MCF 10A (cell line): ENCODE measurements around the gene ACTR6. TPM values are rescaled to one million over a fixed set of nuclear protein-coding genes. Genes with fewer than 3 reads are reported as not detected.

Experiments
- BruUV-seq: library from RNA; stranded (reverse); fragments of 400-500 nt; replicated peaks from 2 replicates; lab custom pipeline; 2021; lab: Mats Ljungman, UMichigan
- CTCF ChIA-PET: fragments of 300-600 bp; sonication (Branson Sonifier 250); formaldehyde crosslinking; extraction: SDS; loops from one replicate; lab custom pipeline; 2021; ENCODE audit warnings: antibody characterized with exemption, inconsistent platforms; lab: Yijun Ruan, JAX
- POLR2A ChIA-PET: fragments of 300-600, 350-650 bp; sonication (Branson Sonifier 250); formaldehyde crosslinking; extraction: SDS; loops from one replicate; lab custom pipeline; 2020; ENCODE audit warnings: antibody characterized with exemption, inconsistent platforms; lab: Yijun Ruan, JAX
- DNase-seq: peaks from one replicate; pipeline ENCODE4 v3.0.0-alpha.2; 2018; ENCODE audit not compliant: unreplicated experiment
- H3K27ac Mint-ChIP-seq: one replicate; pipeline ENCODE4 v1.8.0; 2022; ENCODE audit warnings: mild to moderate bottlenecking, low read depth, mixed read lengths; ENCODE audit not compliant: unreplicated experiment
- H3K27me3 Mint-ChIP-seq: one replicate; pipeline ENCODE4 v1.8.0; 2022; ENCODE audit warnings: mixed read lengths; ENCODE audit not compliant: insufficient read depth, unreplicated experiment
- H3K36me3 Mint-ChIP-seq: one replicate; pipeline ENCODE4 v1.8.0; 2022; ENCODE audit warnings: mild to moderate bottlenecking, moderate library complexity, mixed read lengths; ENCODE audit not compliant: insufficient read depth, unreplicated experiment
- H3K4me1 Mint-ChIP-seq: one replicate; pipeline ENCODE4 v1.8.0; 2022; ENCODE audit warnings: mixed read lengths; ENCODE audit not compliant: insufficient read depth, unreplicated experiment
- H3K4me3 Mint-ChIP-seq: one replicate; pipeline ENCODE4 v1.8.0; 2022; ENCODE audit warnings: mild to moderate bottlenecking, moderate library complexity, mixed read lengths; ENCODE audit not compliant: unreplicated experiment
- H3K9me3 Mint-ChIP-seq: one replicate; pipeline ENCODE4 v1.8.0; 2022; ENCODE audit warnings: mixed read lengths; ENCODE audit not compliant: unreplicated experiment
- intact Hi-C: fragments of 100-400 bp; cut with micrococcal nuclease; formaldehyde crosslinking; loops from 2 replicates; pipeline ENCODE4 v1.14.1; 2022
- microRNA-seq: library from miRNA; unstranded; fragments of <30 nt; microRNA quantifications from one replicate; pipeline ENCODE4 v1.2.0, GENCODE V29; 2022
- total RNA-seq: library from RNA; stranded (reverse); gene quantifications from 2 replicates; pipeline ENCODE4 v1.2.3, GENCODE V29; 2022
- TF ChIP-seq, protein P1 (sequence below): fragments of 200-600 bp; IDR thresholded peaks from one replicate; pipeline ENCODE4 v1.8.0; 2022; ENCODE audit warnings: antibody characterized with exemption, mild to moderate bottlenecking; ENCODE audit not compliant: unreplicated experiment

The ACTR6 gene
- total RNA-seq, 1 experiment from 2014 or later, result 26.4 TPM

DNA sequence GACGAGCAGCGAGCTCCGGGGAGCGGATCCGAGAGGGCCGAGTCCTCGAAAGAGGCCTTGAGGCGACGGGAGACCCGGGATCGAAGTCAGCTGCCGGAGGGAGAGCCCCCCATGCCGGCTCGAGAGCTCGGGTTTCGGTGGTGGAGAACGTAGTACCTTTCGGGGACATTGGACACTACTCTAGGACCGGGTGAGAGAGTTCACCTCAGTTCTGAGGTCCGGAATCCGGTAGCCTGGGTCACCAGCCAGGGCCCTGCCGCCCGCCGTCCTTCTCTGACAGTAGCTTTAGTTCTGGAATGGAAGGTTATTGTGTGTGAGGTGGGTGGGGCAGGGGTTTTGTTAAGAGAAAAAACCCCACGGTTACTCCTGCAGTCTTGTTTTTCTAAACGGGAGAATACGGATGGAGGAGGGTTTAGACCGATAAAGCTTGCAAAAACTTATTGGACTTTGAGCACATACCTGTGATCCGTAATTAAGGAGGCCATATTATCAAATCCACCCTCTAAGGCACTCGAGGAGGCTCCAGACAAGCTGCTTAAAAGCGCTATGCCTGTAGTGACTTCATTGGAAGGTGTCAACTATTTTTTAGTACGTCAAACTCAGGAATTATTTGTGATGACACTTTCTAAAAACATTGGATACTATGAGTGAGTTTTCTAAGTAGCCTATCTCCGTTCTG, 67.1 kb downstream of the ACTR6 start:
- no TSS peak for BruUV-seq
- H3K27ac Mint-ChIP-seq, result peak overlapping the region; percentile 99
- H3K27me3 Mint-ChIP-seq, result no peaks in the 10 kb centered on the region
- peak; percentile 40 for DNase-seq
- POLR2A ChIA-PET, result interaction anchor here (0.9 to 3.6 kb wide), 15 partner anchors 11 to 1674 kb away, joined by 3 to 21 read pairs (median 5); partner anchors contain the start of genes ACTR6 and SLC25A3
- peak overlapping the region; percentile 99 for H3K4me3 Mint-ChIP-seq
- H3K4me1 Mint-ChIP-seq, result peaks cover 13% of the 10 kb centered on the region
- CTCF ChIA-PET, result interaction anchor here (0.5 to 1.7 kb wide), 3 partner anchors 33 to 356 kb away, joined by 3 to 7 read pairs (median 3); no protein-coding TSS in a partner anchor
- no peaks in the 10 kb centered on the region for H3K9me3 Mint-ChIP-seq
- intact Hi-C loops, result loop anchor here (1.0 kb wide), 1 partner anchor 309 kb away; no protein-coding TSS in a partner anchor
- no peaks in the 10 kb centered on the region for H3K36me3 Mint-ChIP-seq
- TF ChIP-seq, protein P1, sequence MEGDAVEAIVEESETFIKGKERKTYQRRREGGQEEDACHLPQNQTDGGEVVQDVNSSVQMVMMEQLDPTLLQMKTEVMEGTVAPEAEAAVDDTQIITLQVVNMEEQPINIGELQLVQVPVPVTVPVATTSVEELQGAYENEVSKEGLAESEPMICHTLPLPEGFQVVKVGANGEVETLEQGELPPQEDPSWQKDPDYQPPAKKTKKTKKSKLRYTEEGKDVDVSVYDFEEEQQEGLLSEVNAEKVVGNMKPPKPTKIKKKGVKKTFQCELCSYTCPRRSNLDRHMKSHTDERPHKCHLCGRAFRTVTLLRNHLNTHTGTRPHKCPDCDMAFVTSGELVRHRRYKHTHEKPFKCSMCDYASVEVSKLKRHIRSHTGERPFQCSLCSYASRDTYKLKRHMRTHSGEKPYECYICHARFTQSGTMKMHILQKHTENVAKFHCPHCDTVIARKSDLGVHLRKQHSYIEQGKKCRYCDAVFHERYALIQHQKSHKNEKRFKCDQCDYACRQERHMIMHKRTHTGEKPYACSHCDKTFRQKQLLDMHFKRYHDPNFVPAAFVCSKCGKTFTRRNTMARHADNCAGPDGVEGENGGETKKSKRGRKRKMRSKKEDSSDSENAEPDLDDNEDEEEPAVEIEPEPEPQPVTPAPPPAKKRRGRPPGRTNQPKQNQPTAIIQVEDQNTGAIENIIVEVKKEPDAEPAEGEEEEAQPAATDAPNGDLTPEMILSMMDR, result no peak

DNA sequence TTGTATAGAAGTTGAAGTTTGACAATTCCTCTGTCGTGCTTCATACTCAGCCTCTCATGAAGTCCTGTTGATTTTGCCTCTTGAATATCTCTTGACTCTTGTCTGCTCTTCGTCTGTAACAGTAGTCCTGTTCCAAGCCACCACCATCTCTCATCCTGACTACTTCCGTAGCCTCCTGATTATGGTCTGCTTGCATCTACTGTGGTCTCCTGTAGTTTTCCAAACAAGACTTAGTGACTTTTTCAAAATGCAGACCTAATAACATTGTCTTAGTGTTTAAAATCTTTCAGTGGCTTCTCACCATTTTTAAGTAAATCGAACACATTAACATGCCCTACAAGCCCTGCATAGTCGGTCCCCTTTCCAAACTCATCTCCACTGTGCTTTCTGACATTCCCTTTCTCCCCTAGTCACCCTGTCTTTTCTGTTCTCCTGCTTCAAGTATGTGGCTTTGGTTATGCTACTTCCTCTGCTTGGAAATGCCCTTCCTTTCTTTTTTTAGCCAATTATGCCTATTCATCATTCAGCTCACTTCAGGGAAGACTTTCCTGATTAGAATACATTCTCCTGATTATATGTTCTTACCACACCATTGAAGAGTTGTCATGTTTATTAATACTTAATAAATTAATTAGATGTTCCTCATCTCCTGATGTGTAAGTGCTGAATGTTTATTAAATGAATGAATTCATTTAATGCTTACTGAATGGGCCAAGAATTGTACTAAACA, 68.4 kb downstream of the ACTR6 start:
- ChIA-PET POLR2A (interaction anchor here (0.6 to 3.3 kb wide), 7 partner anchors 9 to 284 kb away, joined by 3 to 21 read pairs (median 10); partner anchors contain the start of genes ACTR6 and ANKS1B), CTCF (interaction anchor here (0.6 to 1.0 kb wide), 3 partner anchors 10 to 140 kb away, joined by 3 read pairs; no protein-coding TSS in a partner anchor)
- intact Hi-C loops, result no loop called here
- no peaks in the 10 kb centered on the region for H3K36me3 Mint-ChIP-seq
- peaks cover 22% of the 10 kb centered on the region for H3K4me1 Mint-ChIP-seq
- DNase-seq, result peak; percentile 8
- H3K4me3 Mint-ChIP-seq, result peak overlapping the region; percentile 99
- TF ChIP-seq, protein P1, result no peak
- no peaks in the 10 kb centered on the region for H3K9me3 Mint-ChIP-seq
- no peaks in the 10 kb centered on the region for H3K27me3 Mint-ChIP-seq
- no TSS peak for BruUV-seq
- peak overlapping the region; percentile 99 for H3K27ac Mint-ChIP-seq

DNA sequence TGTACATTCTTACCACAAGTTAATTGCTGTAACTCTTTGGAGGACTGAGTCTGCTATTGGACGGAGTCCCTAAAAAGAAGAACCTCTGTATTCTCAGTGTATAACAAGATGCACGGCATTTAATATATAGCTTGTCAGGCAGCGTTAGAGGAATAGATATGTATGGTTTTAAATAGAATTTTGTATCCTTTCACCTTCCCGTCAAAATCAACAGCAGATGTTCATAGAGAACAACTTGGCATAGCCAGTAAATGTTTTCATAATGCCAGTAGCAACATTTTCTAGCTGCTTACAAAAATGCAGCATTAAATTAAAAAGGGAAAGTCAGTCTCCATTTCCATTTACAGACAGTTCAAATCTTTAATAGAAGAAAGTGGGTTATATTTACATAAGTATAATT, 73.2 kb downstream of the ACTR6 start:
- Mint-ChIP-seq H3K4me3 (no peak overlapping the region), H3K4me1 (peaks cover 18% of the 10 kb centered on the region), H3K36me3 (no peaks in the 10 kb centered on the region), H3K9me3 (no peaks in the 10 kb centered on the region), H3K27ac (no peak overlapping the region), H3K27me3 (no peaks in the 10 kb centered on the region)
- ChIA-PET CTCF (interaction anchor here (0.6 kb wide), 1 partner anchor 87 kb away, joined by 3 read pairs; no protein-coding TSS in a partner anchor), POLR2A (no interaction called here)
- BruUV-seq, result no TSS peak
- no peak for DNase-seq
- intact Hi-C loops, result no loop called here
- TF ChIP-seq, protein P1, result no peak

Small RNA genes lying within 50 kb of the gene (microRNA-seq; reads per million reads assigned to microRNA genes)
- gene MIR1827, result not detected

Other genes starting within 250 kb of the ACTR6 start
- gene ANKS1B, start 215.9 kb upstream of the ACTR6 start, total RNA-seq, result 17.7 and 18.8 TPM in 2 replicates
- 17.7 and 20.1 TPM in 2 replicates for gene BLTP3B, start 57.9 kb upstream of the ACTR6 start, total RNA-seq
- gene DEPDC4, start 66.3 kb downstream of the ACTR6 start, total RNA-seq, result 0.52 and 1.4 TPM in 2 replicates
- gene SCYL2, start 66.4 kb downstream of the ACTR6 start, total RNA-seq, result 47.5 and 52.8 TPM in 2 replicates
- gene SLC17A8, start 156.3 kb downstream of the ACTR6 start, total RNA-seq, result not detected in 2 replicates